ENCODE results near the gene PTCHD1.

DNA sequence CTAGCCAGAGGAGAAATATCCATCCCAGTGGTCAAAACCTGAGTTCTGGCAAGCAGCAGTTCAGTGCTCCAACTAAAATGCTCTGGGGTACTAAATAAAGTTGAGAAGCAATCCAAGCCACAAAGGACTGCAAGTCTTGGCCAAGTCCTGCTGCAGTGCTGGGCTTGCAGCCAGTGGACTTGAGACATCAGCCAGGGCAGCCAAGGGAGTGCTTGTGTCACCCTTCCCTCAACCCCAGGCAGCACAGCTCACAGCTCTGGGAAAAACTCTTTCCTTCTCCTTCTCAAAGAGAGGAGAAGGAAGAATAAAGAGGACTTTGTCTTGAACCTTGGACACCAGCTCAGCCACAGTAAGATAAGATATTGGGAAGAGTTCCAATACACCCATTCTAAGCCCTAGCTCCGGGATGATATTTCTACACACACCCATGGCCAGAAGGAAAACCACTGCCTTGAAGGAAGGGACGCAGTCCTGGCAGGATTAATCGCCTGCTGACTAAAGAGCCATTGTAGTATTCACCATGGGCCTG, 99.8 kb downstream of the PTCHD1 start:
- no peak for TF ChIP-seq ZNF274 (IDR thresholded peaks at IDR 0.05; ENCODE audit: low read depth, low read length)
- TF ChIP-seq YY1 (IDR thresholded peaks at IDR 0.05; ENCODE audit: insufficient read depth, insufficient read length), result no peak
- TF ChIP-seq SUZ12 (IDR thresholded peaks at IDR 0.05; ENCODE audit: extremely low read depth, insufficient read depth, insufficient read length), result no peak
